ENCODE results near the gene RSPRY1.

DNA sequence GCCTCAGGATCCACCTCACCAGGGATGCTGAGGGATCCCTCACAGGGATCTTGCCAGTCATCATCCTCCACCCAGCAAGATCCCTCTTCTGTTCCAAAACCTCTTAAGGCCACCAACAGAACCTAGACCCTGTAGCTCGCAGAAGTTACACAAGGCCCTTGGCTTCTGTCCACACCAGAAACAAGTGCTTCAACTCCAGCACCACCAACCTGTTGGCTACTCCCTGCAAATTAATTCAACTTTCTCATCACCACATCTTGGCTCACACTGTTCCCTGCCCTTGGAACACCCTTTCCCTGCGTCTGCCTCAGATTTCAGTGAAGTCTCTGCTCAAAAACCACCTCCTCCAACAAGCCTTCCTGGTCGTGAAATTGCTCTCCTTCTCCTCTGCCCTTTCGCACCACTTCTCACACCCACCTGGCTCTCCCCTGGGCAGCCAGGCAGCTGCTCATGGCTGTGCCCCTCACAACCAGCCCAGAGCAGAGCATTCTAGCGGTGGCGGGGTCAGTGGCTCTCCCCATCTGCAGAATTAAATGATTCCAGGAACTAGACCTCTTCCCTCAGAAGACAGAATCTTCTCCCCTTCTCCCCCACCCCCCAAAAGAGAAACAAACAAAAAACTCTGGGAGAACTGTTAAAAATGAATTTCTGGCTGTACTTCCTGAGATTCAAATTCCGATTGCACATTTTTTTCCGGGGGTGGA, 96.5 kb downstream of the RSPRY1 start:
- no peak for TF ChIP-seq POLR2AphosphoS5 (IDR thresholded peaks at IDR 0.05; ENCODE audit: low read depth)
- TF ChIP-seq GABPA (IDR thresholded peaks at IDR 0.05; ENCODE audit: low read depth): no peak
- TF ChIP-seq, protein P1, sequence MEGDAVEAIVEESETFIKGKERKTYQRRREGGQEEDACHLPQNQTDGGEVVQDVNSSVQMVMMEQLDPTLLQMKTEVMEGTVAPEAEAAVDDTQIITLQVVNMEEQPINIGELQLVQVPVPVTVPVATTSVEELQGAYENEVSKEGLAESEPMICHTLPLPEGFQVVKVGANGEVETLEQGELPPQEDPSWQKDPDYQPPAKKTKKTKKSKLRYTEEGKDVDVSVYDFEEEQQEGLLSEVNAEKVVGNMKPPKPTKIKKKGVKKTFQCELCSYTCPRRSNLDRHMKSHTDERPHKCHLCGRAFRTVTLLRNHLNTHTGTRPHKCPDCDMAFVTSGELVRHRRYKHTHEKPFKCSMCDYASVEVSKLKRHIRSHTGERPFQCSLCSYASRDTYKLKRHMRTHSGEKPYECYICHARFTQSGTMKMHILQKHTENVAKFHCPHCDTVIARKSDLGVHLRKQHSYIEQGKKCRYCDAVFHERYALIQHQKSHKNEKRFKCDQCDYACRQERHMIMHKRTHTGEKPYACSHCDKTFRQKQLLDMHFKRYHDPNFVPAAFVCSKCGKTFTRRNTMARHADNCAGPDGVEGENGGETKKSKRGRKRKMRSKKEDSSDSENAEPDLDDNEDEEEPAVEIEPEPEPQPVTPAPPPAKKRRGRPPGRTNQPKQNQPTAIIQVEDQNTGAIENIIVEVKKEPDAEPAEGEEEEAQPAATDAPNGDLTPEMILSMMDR (IDR thresholded peaks at IDR 0.05; ENCODE audit: insufficient read depth, low read length): no peak
- TF ChIP-seq, protein P2, sequence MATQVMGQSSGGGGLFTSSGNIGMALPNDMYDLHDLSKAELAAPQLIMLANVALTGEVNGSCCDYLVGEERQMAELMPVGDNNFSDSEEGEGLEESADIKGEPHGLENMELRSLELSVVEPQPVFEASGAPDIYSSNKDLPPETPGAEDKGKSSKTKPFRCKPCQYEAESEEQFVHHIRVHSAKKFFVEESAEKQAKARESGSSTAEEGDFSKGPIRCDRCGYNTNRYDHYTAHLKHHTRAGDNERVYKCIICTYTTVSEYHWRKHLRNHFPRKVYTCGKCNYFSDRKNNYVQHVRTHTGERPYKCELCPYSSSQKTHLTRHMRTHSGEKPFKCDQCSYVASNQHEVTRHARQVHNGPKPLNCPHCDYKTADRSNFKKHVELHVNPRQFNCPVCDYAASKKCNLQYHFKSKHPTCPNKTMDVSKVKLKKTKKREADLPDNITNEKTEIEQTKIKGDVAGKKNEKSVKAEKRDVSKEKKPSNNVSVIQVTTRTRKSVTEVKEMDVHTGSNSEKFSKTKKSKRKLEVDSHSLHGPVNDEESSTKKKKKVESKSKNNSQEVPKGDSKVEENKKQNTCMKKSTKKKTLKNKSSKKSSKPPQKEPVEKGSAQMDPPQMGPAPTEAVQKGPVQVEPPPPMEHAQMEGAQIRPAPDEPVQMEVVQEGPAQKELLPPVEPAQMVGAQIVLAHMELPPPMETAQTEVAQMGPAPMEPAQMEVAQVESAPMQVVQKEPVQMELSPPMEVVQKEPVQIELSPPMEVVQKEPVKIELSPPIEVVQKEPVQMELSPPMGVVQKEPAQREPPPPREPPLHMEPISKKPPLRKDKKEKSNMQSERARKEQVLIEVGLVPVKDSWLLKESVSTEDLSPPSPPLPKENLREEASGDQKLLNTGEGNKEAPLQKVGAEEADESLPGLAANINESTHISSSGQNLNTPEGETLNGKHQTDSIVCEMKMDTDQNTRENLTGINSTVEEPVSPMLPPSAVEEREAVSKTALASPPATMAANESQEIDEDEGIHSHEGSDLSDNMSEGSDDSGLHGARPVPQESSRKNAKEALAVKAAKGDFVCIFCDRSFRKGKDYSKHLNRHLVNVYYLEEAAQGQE (IDR thresholded peaks at IDR 0.05; ENCODE audit: insufficient replicate concordance, low read depth): no peak

All from HL-60 (cell line).